GM23248 (cell line): ENCODE measurements around the gene ZNF783. TPM values are rescaled to one million over a fixed set of nuclear protein-coding genes. Genes with fewer than 3 reads are reported as not detected.

Experiments
- DNase-seq: peaks from one replicate; pipeline ENCODE4 v3.0.0-alpha.2; 2015
- H2AFZ ChIP-seq: fragments of 200-600 bp; sonication (generic); 2 replicates; pipeline ENCODE4 v1.6.1; 2016; ENCODE audit warnings: antibody characterized with exemption
- H3F3A ChIP-seq: fragments of 200-600 bp; sonication (generic); 2 replicates; pipeline ENCODE4 v1.6.1; 2016; ENCODE audit warnings: mild to moderate bottlenecking, antibody characterized with exemption, mixed run types; ENCODE audit not compliant: insufficient read depth
- H3K27ac ChIP-seq: fragments of 200-600 bp; sonication (generic); 2 replicates; pipeline ENCODE4 v1.5.1; 2016; ENCODE audit warnings: mild to moderate bottlenecking
- H3K27me3 ChIP-seq: fragments of 200-600 bp; sonication (generic); replicated peaks from 2 replicates; pipeline ENCODE4 v1.6.1; 2016; ENCODE audit warnings: mild to moderate bottlenecking; ENCODE audit not compliant: insufficient read depth
- H3K36me3 ChIP-seq: fragments of 200-600 bp; sonication (generic); 2 replicates; pipeline ENCODE4 v1.6.1; 2016; ENCODE audit warnings: low read depth, mild to moderate bottlenecking
- H3K4me1 ChIP-seq: fragments of 200-600 bp; sonication (generic); 2 replicates; pipeline ENCODE4 v1.6.1; 2016; ENCODE audit warnings: mild to moderate bottlenecking; ENCODE audit not compliant: insufficient read depth
- H3K4me2 ChIP-seq: fragments of 200-600 bp; sonication (generic); one replicate; pipeline ENCODE4 v1.6.1; 2016; ENCODE audit warnings: mild to moderate bottlenecking; ENCODE audit not compliant: unreplicated experiment
- H3K4me3 ChIP-seq: fragments of 200-600 bp; sonication (generic); 2 replicates; pipeline ENCODE4 v1.5.1; 2016; ENCODE audit warnings: mild to moderate bottlenecking
- H3K79me2 ChIP-seq: fragments of 200-600 bp; sonication (generic); 2 replicates; pipeline ENCODE4 v1.6.1; 2016; ENCODE audit warnings: mild to moderate bottlenecking; ENCODE audit not compliant: insufficient read depth
- H3K9ac ChIP-seq: fragments of 200-600 bp; sonication (generic); 2 replicates; pipeline ENCODE4 v1.6.1; 2016; ENCODE audit warnings: mild to moderate bottlenecking
- H3K9me2 ChIP-seq: fragments of 200-600 bp; sonication (generic); 2 replicates; pipeline ENCODE4 v1.6.1; 2016; ENCODE audit warnings: mixed run types, mild to moderate bottlenecking, moderate library complexity; ENCODE audit not compliant: insufficient read depth
- H3K9me3 ChIP-seq: fragments of 200-600 bp; sonication (generic); one replicate; pipeline ENCODE4 v1.6.1; 2017; ENCODE audit warnings: low read depth
- H4K20me1 ChIP-seq: fragments of 200-600 bp; sonication (generic); 2 replicates; pipeline ENCODE4 v1.6.0; 2016; ENCODE audit not compliant: insufficient read depth
- EZH2 ChIP-seq: fragments of 200-600 bp; sonication (generic); IDR thresholded peaks from 2 replicates; pipeline ENCODE4 v1.6.1; 2018; ENCODE audit warnings: antibody characterized with exemption, mild to moderate bottlenecking; ENCODE audit not compliant: insufficient read depth, poor library complexity, severe bottlenecking
- EZH2phosphoT487 ChIP-seq: fragments of 200-600 bp; sonication (generic); IDR thresholded peaks from 2 replicates; pipeline ENCODE4 v1.6.1; 2018; ENCODE audit warnings: antibody characterized with exemption, moderate library complexity, mild to moderate bottlenecking, low read depth; ENCODE audit not compliant: insufficient read depth
- WGBS, 2 experiments: methylation state at CpG; one replicate each; pipeline ENCODE4 v1.1.6; 2015 to 2017; ENCODE audit warnings: low lambda C conversion rate in 2 of 2, low coverage in 1 of 2; ENCODE audit errors: missing lambda C conversion rate in 2 of 2; 5-methylcytosine and 5-hydroxymethylcytosine counted together
- in situ Hi-C: fragments of 300-500 bp; cut with MboI; formaldehyde crosslinking; loops from 2 replicates; pipeline ENCODE4 v1.15.0; 2020
- polyA plus RNA-seq: library from polyadenylated mRNA; unstranded; fragments of >200 nt; fragmentation: Nextera tagmentation; extraction: Ambion mirVana; gene quantifications from 2 replicates; pipeline ENCODE4 v1.2.1, GENCODE V29; 2016
- total RNA-seq: library from RNA; depleted of rRNA; stranded (reverse); fragments of >200 nt; shearing (Covaris generic); gene quantifications from 2 replicates; pipeline ENCODE4 v1.2.3, GENCODE V29; 2014

Gene ZNF783
- total and polyA plus RNA-seq, 2 experiments from 2014 or later = 3.6 to 8.6 TPM

GRCh38 chr7:149316606-149317005 is 54.6 kb downstream of the ZNF783 start:
- H3K9me2 ChIP-seq = no peaks in the 10 kb centered on the region
- H3K9me3 ChIP-seq = no peaks in the 10 kb centered on the region
- H3K9ac ChIP-seq = no peak overlapping the region
- H3K27me3 ChIP-seq = peaks cover 20% of the 10 kb centered on the region
- in situ Hi-C loops = no loop called here
- no peaks in the 10 kb centered on the region for H4K20me1 ChIP-seq
- no peaks in the 10 kb centered on the region for H3F3A ChIP-seq
- no peak overlapping the region for H2AFZ ChIP-seq
- H3K4me1 ChIP-seq = peaks cover 3% of the 10 kb centered on the region; the same call in 1 of the 2 replicates
- TF ChIP-seq EZH2 = no peak
- no peak for TF ChIP-seq EZH2phosphoT487
- no peaks in the 10 kb centered on the region for H3K36me3 ChIP-seq
- no peak overlapping the region for H3K4me3 ChIP-seq
- no peak overlapping the region for H3K27ac ChIP-seq
- DNase-seq = no peak
- H3K79me2 ChIP-seq = no peaks in the 10 kb centered on the region
- no peak overlapping the region for H3K4me2 ChIP-seq

DNA sequence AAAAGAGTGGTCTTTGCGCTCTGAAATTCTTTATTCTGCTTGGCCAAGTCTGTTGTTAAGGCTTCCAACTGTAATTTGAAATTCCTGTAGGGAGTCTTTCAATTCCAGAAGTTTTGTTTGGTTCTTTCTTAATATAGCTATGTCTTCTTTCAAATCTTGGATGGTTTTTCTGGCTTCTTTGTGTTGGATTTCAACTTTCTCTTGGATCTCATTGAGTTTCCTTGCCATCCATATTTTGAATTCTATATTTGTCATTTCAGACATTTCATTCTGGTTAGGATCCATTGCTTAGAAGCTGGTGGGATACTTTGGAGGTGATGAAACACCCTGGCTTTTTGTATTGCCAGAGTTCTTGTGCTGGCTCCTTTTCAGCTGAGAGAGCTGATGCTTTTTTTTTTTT is 55.5 kb downstream of the ZNF783 start:
- WGBS, 2 experiments = 29 to 58% methylated on average over 1 of the region's 1 CpG
- H3K9ac ChIP-seq = no peak overlapping the region
- no peak overlapping the region for H3K27ac ChIP-seq
- H3K4me2 ChIP-seq = no peak overlapping the region
- H3K4me1 ChIP-seq = peaks cover 5% of the 10 kb centered on the region; the same call in 1 of the 2 replicates
- H2AFZ ChIP-seq = no peak overlapping the region
- H4K20me1 ChIP-seq = no peaks in the 10 kb centered on the region
- in situ Hi-C loops = no loop called here
- H3K4me3 ChIP-seq = no peak overlapping the region
- H3K27me3 ChIP-seq = peaks cover 20% of the 10 kb centered on the region
- TF ChIP-seq EZH2 = no peak
- TF ChIP-seq EZH2phosphoT487 = no peak
- DNase-seq = no peak
- H3K36me3 ChIP-seq = no peaks in the 10 kb centered on the region
- no peaks in the 10 kb centered on the region for H3K9me3 ChIP-seq
- H3K9me2 ChIP-seq = no peaks in the 10 kb centered on the region
- H3K79me2 ChIP-seq = no peaks in the 10 kb centered on the region
- no peaks in the 10 kb centered on the region for H3F3A ChIP-seq

- Histone ChIP-seq H3K4me3 (no peak overlapping the region), H2AFZ (no peak overlapping the region), H3K36me3 (no peaks in the 10 kb centered on the region), H3K27ac (no peak overlapping the region), H3F3A (no peaks in the 10 kb centered on the region), H3K4me2 (no peak overlapping the region), H3K9ac (no peak overlapping the region), H3K27me3 (peaks cover 20% of the 10 kb centered on the region), H3K9me2 (no peaks in the 10 kb centered on the region), H4K20me1 (no peaks in the 10 kb centered on the region), H3K9me3 (no peaks in the 10 kb centered on the region), H3K79me2 (no peaks in the 10 kb centered on the region), H3K4me1 (peaks cover 5% of the 10 kb centered on the region; the same call in 1 of the 2 replicates)
- no peak for TF ChIP-seq EZH2phosphoT487
- no peak for TF ChIP-seq EZH2
- WGBS, 2 experiments = 30 to 35% methylated on average over 9 of the region's 9 CpGs
- in situ Hi-C loops = no loop called here
- DNase-seq = no peak
Measured at GRCh38 chr7:149317986-149318672, 56.1 kb downstream of the ZNF783 start.

DNA sequence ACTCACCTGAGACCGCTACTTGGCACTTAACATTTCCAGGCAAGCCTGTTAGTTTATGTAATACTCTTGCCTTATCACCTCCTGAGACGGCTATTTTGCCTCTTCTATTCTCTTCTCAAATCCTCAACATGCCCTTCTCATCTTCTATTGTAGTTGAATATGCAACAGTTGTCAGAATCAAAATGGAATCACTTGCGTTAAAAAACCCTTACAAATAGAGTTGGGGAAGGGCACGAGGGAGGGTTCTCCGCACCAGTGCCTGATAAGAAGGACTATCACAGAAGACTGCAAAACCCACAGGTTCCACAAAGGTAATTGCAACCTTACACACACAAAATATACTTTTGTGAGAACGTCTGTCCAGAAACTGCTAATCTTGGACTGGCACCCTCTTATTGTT is 57.4 kb downstream of the ZNF783 start:
- H3K4me2 ChIP-seq = no peak overlapping the region
- no peak overlapping the region for H3K9ac ChIP-seq
- H3K9me3 ChIP-seq = no peaks in the 10 kb centered on the region
- H3K79me2 ChIP-seq = no peaks in the 10 kb centered on the region
- TF ChIP-seq EZH2 (no peak), EZH2phosphoT487 (no peak)
- 51 to 58% methylated on average over 6 of the region's 6 CpGs for WGBS, 2 experiments
- no peak overlapping the region for H3K27ac ChIP-seq
- H4K20me1 ChIP-seq = no peaks in the 10 kb centered on the region
- H3K9me2 ChIP-seq = no peaks in the 10 kb centered on the region
- H3F3A ChIP-seq = no peaks in the 10 kb centered on the region
- peaks cover 20% of the 10 kb centered on the region for H3K27me3 ChIP-seq
- H2AFZ ChIP-seq = no peak overlapping the region
- DNase-seq = no peak
- in situ Hi-C loops = no loop called here
- peaks cover 5% of the 10 kb centered on the region; the same call in 1 of the 2 replicates for H3K4me1 ChIP-seq
- H3K4me3 ChIP-seq = no peak overlapping the region
- H3K36me3 ChIP-seq = no peaks in the 10 kb centered on the region
